AG09319 (cell line): Measurements from ENCODE around the gene UMOD.

Experiments
- DNase-seq: peaks from one replicate; pipeline ENCODE4 v3.0.0-alpha.2; 2010; ENCODE audit warnings: low read depth; ENCODE audit errors: extremely low read depth
- CTCF ChIP-seq: IDR thresholded peaks from 2 replicates; pipeline ENCODE4 v1.5.1; 2011; ENCODE audit warnings: low read depth, mild to moderate bottlenecking, inconsistent platforms, low read length, moderate library complexity

UMOD gene

DNA sequence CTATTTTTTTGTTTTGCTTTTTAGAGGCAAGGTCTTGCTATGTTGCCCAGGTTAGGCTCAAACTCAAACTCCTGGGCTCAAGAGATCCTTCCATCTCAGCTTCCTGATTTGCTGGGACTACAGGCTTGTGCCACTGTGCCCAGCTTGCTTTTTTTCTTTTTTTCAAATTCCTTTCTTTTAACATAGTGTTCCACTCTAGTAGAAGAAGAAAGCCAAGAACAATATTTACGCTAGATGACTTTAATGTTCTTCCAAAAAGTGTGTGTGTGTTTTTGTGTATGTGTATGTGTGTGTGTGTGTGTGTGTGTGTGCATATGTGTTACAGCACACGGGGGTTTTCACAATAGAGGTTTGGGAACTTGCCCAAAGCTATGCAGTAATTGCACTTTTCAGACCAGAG lies 10.7 kb upstream of the UMOD start:
- TF ChIP-seq CTCF: no peak

GRCh38 chr16:20359997-20360396 lies 7.5 kb upstream of the UMOD start:
- no peak for TF ChIP-seq CTCF
- DNase-seq: no peak

More for the DNA sequence above, 10.7 kb upstream of the UMOD start:
- DNase-seq: no peak

DNA sequence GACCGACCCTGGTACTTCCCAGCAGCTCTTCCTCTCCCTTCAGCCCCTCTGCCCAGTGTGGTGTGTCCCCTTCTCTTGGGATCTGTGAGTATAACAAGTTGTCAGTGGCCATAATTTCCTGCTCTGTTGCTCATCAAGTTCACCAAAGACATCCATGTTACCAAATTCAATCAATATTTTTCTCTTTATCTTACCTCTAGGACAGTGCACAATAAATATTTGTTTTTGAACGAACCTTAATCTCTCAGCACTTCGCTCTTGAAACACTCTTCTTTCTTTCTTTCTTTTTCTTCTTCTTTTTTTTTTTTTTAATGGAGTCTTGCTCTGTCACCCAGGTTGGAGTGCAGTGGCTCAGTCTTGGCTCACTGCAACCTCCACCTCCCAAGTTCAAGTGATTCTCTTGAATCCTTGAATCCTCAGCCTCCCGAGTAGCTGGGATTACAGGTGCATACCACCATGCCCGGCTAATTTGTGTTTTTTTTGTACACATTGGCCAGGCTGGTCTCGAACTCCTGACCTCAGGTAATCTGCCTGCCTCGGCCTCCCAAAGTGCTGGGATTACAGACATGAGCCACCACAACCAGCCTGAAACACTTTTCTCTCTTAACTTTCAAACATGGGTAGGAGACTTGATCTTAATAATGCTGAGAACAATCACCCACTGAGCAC lies 2.7 kb upstream of the UMOD start:
- no peak for TF ChIP-seq CTCF
- no peak for DNase-seq

DNA sequence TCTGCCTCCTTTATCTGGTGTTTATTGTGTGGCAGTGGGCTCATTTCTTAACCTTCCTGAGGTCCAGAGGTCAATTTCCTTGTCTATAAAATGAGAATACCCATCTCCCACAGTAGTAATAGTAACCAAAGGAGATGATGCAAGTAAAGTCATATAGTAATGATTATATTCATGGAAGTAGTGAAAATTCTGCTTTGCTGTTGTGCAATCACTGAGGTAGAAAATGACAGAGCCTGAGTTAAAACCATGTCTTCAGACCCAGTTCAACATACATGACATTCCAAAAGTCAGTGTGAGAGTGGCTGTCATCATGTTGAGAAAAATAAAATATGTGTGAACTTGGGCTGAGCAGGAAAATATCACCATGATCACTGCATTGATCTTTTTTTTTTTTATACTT lies 864 bp upstream of the UMOD start:
- no peak for TF ChIP-seq CTCF

DNA sequence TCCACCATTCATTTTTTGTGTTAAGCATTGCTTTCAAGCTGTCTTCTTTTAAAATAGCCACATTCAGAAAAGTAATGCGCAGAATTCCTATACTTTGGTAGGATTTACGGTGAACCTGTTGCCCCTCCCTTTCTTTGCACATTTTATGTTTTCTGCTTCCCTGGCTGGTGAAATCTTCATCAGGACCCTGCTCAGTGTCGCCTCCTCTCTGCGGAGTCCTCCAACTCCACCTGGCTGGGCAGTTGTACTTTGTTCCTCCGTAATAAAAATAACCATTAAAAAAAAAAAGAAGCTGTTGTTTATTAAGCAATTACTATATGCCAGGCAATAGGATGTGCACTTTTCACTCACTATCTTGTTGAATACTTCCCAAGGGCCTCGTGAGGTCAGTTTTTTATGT lies 2.9 kb downstream of the UMOD start:
- DNase-seq: no peak
- no peak for TF ChIP-seq CTCF

More for the DNA sequence above, 864 bp upstream of the UMOD start:
- DNase-seq: no peak

DNA sequence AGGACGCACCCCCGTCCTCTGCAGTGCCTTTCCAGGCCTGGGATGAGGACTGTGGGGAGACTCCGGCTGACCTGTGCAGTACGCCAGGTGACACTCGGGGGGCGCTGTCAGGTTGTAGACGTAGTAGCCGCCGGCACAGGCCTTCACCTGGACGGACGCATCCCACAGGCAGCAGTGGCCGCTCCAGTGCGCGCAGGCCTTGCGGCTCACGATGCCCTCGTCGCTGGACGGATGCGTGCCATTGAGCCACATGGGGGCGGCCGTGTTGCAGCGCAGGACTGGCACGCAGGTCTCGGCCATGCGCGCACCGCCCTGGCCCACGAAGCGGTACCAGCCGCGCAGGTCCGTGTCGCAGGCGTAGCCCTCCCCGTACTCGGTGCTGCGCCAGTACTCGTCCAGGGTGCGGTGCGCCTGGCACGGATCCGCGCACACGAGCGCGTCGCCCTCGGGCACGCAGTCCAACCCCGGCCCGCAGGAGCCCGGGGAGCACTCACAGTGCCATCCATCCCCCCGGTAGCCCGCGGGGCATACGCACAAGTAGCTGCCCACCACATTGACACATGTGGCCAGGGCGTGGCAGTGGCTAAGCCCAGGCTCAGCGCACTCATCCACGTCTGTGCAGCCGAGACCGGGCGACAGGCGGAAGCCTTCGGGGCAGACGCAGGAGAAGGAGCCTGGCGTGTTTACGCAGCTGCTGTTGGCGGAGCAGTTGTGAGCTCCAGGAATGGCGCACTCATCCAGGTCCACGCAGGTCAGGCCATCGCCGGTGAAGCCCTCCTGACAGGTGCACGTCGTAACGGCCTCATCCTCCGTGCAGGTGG lies 3.9 kb downstream of the UMOD start:
- no peak for DNase-seq
- no peak for TF ChIP-seq CTCF

GRCh38 chr16:20347666-20348364 lies 4.7 kb downstream of the UMOD start:
- TF ChIP-seq CTCF: no peak
- DNase-seq: no peak
